Measurements from ENCODE around the gene SERPINH1.

SERPINH1 gene

GRCh38 chr11:75576017-75576416 lies 14.0 kb downstream of the SERPINH1 start:
- no peak overlapping the region for H3K4me3 ChIP-seq (ENCODE audit: low read length)
- no peak for TF ChIP-seq CTCF (IDR thresholded peaks at IDR 0.05; ENCODE audit: insufficient read depth, low read depth, low read length, missing control alignments)
- no peak for DNase-seq (ENCODE audit: low read depth)

- no peak for DNase-seq (ENCODE audit: low read depth)
- no peak overlapping the region for H3K4me3 ChIP-seq (ENCODE audit: low read length)
- TF ChIP-seq CTCF (IDR thresholded peaks at IDR 0.05; ENCODE audit: insufficient read depth, low read depth, low read length, missing control alignments): no peak
These were observed 14.5 kb downstream of the SERPINH1 start for GRCh38 chr11:75576499-75576918.

- no peak for DNase-seq (ENCODE audit: low read depth)
- peak; percentile 59 for TF ChIP-seq CTCF (IDR thresholded peaks at IDR 0.05; ENCODE audit: insufficient read depth, low read depth, low read length, missing control alignments)
These were observed 15.2 kb downstream of the SERPINH1 start for GRCh38 chr11:75577207-75577606.

GRCh38 chr11:75578977-75579376 lies 16.9 kb downstream of the SERPINH1 start:
- no peak for TF ChIP-seq CTCF (IDR thresholded peaks at IDR 0.05; ENCODE audit: insufficient read depth, low read depth, low read length, missing control alignments)
- no peak overlapping the region for H3K4me3 ChIP-seq (ENCODE audit: low read length)
- no peak for DNase-seq (ENCODE audit: low read depth)

More at GRCh38 chr11:75577207-75577606, 15.2 kb downstream of the SERPINH1 start:
- H3K4me3 ChIP-seq (ENCODE audit: low read length): no peak overlapping the region

- DNase-seq (ENCODE audit: low read depth): no peak
- no peak overlapping the region for H3K4me3 ChIP-seq (ENCODE audit: low read length)
- no peak for TF ChIP-seq CTCF (IDR thresholded peaks at IDR 0.05; ENCODE audit: insufficient read depth, low read depth, low read length, missing control alignments)
These were observed 17.8 kb downstream of the SERPINH1 start for GRCh38 chr11:75579841-75580240.

- DNase-seq (ENCODE audit: low read depth): no peak
- peak overlapping the region; percentile 70 for H3K4me3 ChIP-seq (ENCODE audit: low read length)
- TF ChIP-seq CTCF (IDR thresholded peaks at IDR 0.05; ENCODE audit: insufficient read depth, low read depth, low read length, missing control alignments): no peak
These were observed 20.4 kb downstream of the SERPINH1 start for GRCh38 chr11:75582506-75582894.

- DNase-seq (ENCODE audit: low read depth): peak; percentile 48
- TF ChIP-seq CTCF (IDR thresholded peaks at IDR 0.05; ENCODE audit: insufficient read depth, low read depth, low read length, missing control alignments): peak; percentile 21
- H3K4me3 ChIP-seq (ENCODE audit: low read length): peak overlapping the region; percentile 70
These were observed 21.1 kb downstream of the SERPINH1 start for GRCh38 chr11:75582895-75583717.

All from epithelial cell of esophagus (primary cell).